Neural crest cell (in vitro differentiated cells): ENCODE measurements around the gene TBC1D22B. TPM values are rescaled to one million over a fixed set of nuclear protein-coding genes. Genes with fewer than 3 reads are reported as not detected.

ENCODE experiments used
- DNase-seq: peaks from one replicate; pipeline ENCODE4 v3.0.0; 2021; ENCODE audit warnings: low read depth, mixed read lengths, low spot score
- H3K27ac Mint-ChIP-seq: one replicate; pipeline ENCODE4 v1.8.0; 2021; ENCODE audit warnings: mild to moderate bottlenecking, mixed read lengths; ENCODE audit not compliant: unreplicated experiment
- H3K27me3 Mint-ChIP-seq: 2 replicates; pipeline ENCODE4 v1.8.0; 2021; ENCODE audit warnings: low read depth, mild to moderate bottlenecking, mixed read lengths
- H3K36me3 Mint-ChIP-seq: 2 replicates; pipeline ENCODE4 v1.8.0; 2021; ENCODE audit warnings: low read depth, mild to moderate bottlenecking, mixed read lengths
- H3K4me1 Mint-ChIP-seq: 2 replicates; pipeline ENCODE4 v1.8.0; 2021; ENCODE audit warnings: mixed read lengths
- H3K4me3 Mint-ChIP-seq: one replicate; pipeline ENCODE4 v1.8.0; 2021; ENCODE audit warnings: mild to moderate bottlenecking, mixed read lengths
- H3K9me3 Mint-ChIP-seq: 2 replicates; pipeline ENCODE4 v1.8.0; 2021; ENCODE audit warnings: mixed read lengths
- total RNA-seq: library from RNA; stranded (reverse); gene quantifications from 2 replicates; pipeline ENCODE4 v1.2.1, GENCODE V29; 2021
- TF ChIP-seq, protein P1 (sequence below): fragments of 200-600 bp; sonication (generic); conservative IDR thresholded peaks from 2 replicates; pipeline ENCODE4 v1.5.0; 2021; ENCODE audit warnings: antibody characterized with exemption, mild to moderate bottlenecking

TBC1D22B gene
- total RNA-seq, 1 donor from 2014 or later: 11.1 TPM

DNA sequence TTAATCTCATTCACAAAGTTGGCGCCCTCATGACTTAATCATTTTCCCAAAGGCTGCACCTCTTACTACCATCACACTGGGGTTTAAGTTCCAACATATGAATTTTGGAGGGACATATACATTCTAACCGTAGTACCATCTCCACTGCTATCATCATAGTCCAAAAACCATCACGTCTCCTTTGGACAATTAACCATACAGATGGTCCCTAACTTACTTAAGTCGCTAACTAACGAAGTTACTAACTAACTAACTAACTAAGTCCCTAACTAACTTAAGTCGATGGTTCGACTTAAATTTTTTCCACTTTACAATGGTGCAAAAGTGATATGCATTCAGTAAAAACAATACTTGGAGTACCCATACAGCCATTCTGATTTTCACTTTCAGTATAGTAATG lies 24.0 kb upstream of the TBC1D22B start:
- DNase-seq: no peak
- TF ChIP-seq, protein P1, sequence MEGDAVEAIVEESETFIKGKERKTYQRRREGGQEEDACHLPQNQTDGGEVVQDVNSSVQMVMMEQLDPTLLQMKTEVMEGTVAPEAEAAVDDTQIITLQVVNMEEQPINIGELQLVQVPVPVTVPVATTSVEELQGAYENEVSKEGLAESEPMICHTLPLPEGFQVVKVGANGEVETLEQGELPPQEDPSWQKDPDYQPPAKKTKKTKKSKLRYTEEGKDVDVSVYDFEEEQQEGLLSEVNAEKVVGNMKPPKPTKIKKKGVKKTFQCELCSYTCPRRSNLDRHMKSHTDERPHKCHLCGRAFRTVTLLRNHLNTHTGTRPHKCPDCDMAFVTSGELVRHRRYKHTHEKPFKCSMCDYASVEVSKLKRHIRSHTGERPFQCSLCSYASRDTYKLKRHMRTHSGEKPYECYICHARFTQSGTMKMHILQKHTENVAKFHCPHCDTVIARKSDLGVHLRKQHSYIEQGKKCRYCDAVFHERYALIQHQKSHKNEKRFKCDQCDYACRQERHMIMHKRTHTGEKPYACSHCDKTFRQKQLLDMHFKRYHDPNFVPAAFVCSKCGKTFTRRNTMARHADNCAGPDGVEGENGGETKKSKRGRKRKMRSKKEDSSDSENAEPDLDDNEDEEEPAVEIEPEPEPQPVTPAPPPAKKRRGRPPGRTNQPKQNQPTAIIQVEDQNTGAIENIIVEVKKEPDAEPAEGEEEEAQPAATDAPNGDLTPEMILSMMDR: no peak
- peaks cover 2% of the 10 kb centered on the region for H3K27me3 Mint-ChIP-seq
- H3K4me3 Mint-ChIP-seq: no peak overlapping the region
- no peak overlapping the region for H3K27ac Mint-ChIP-seq
- peaks cover 8% of the 10 kb centered on the region for H3K4me1 Mint-ChIP-seq
- no peaks in the 10 kb centered on the region for H3K36me3 Mint-ChIP-seq
- no peaks in the 10 kb centered on the region for H3K9me3 Mint-ChIP-seq

DNA sequence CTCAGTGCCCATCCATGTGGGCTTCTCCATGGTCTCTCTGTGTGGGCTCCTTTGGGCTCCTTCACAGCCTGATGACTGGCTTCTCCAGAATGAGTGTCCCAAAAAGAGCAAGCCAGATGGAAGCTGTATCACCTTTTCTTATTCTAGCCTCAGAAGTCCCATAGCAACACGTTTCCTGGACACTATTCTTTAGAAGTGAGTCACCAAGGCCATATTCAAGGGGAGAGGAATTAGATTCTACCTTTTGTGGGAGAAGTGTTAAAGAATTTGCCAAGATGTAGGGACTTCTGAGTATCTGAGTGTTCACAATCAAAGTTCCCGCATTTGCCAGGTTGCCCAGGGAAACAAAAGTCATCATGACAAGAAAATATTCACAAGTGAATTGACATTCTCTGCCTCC lies 20.7 kb upstream of the TBC1D22B start:
- H3K4me3 Mint-ChIP-seq: no peak overlapping the region
- H3K27ac Mint-ChIP-seq: no peak overlapping the region
- peaks cover 8% of the 10 kb centered on the region for H3K4me1 Mint-ChIP-seq
- H3K36me3 Mint-ChIP-seq: no peaks in the 10 kb centered on the region
- H3K9me3 Mint-ChIP-seq: no peaks in the 10 kb centered on the region
- DNase-seq: no peak
- TF ChIP-seq, protein P1: no peak
- peaks cover 2% of the 10 kb centered on the region for H3K27me3 Mint-ChIP-seq

DNA sequence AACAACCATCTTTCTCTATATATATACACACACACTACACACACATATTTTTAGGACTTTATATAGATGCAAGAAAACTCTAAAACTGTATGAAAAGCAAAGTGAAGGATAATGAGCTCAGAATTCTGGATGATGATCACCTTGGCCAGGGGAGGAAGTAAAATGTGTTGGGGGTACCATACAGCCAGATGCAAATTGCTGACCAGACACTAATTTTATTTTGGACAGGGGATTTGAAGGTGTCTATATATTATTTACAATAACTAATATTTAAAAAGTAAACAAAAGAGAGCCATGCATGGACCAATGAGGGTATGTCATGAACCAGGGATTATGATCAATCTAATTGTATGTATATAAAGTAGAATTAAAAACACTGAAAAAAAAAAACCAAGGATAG lies 19.8 kb upstream of the TBC1D22B start:
- H3K36me3 Mint-ChIP-seq: no peaks in the 10 kb centered on the region
- H3K27ac Mint-ChIP-seq: no peak overlapping the region
- H3K9me3 Mint-ChIP-seq: no peaks in the 10 kb centered on the region
- H3K27me3 Mint-ChIP-seq: peaks cover 2% of the 10 kb centered on the region
- no peak for DNase-seq
- TF ChIP-seq, protein P1: no peak
- H3K4me1 Mint-ChIP-seq: peaks cover 8% of the 10 kb centered on the region
- H3K4me3 Mint-ChIP-seq: no peak overlapping the region

DNA sequence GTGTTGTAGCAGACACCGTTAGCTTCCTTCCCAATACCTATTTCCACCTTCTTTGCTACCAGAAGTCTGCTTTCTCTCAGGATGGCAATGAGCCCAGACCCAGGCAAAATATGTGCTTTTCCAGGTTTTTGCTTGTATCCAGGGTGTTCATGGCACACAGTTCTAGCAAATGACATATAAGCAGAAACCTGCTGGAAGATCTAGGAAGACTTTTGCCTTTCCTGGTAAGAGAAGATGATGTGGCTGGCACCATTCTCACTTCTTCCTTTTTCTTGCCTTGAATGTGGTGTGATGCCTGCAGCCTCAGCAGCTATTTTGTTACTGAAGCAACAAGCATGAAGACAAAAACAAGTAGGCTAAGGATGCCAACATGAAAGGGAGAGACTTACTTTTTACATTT lies 19.2 kb upstream of the TBC1D22B start:
- H3K36me3 Mint-ChIP-seq: no peaks in the 10 kb centered on the region
- no peak for DNase-seq
- no peaks in the 10 kb centered on the region for H3K9me3 Mint-ChIP-seq
- no peaks in the 10 kb centered on the region for H3K27me3 Mint-ChIP-seq
- H3K4me3 Mint-ChIP-seq: no peak overlapping the region
- TF ChIP-seq, protein P1: no peak
- peaks cover 8% of the 10 kb centered on the region for H3K4me1 Mint-ChIP-seq
- H3K27ac Mint-ChIP-seq: no peak overlapping the region

DNA sequence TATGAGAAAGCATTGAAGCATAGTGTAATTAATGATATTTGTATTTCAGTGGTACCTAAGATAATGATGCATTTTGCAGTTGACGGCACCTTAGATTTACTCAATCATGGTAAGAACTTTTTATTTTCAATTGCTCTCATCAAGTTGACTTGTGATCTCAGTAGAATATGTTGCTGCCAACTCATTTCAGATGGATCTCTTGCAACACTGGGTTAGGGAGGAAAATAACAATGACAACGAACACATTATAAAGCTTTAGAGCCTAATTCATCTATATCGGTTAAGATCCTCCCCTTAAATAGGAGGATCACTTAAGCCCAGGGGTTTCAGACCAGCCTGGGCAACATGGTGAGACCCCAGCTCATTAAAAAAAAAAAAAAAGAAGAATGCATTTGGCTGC lies 18.0 kb upstream of the TBC1D22B start:
- no peaks in the 10 kb centered on the region for H3K36me3 Mint-ChIP-seq
- H3K9me3 Mint-ChIP-seq: no peaks in the 10 kb centered on the region
- DNase-seq: no peak
- H3K27ac Mint-ChIP-seq: no peak overlapping the region
- H3K27me3 Mint-ChIP-seq: no peaks in the 10 kb centered on the region
- TF ChIP-seq, protein P1: no peak
- no peak overlapping the region for H3K4me3 Mint-ChIP-seq
- H3K4me1 Mint-ChIP-seq: peaks cover 8% of the 10 kb centered on the region
